K562 (cell line): ENCODE measurements around the gene SMIM41. TPM values are rescaled to one million over a fixed set of nuclear protein-coding genes. Genes with fewer than 3 reads are reported as not detected.

Experiments used
- CBX3 ChIP-seq, 2 experiments: IDR thresholded peaks; 1 replicate in 1 of 2; 2 replicates in 1 of 2; pipeline ENCODE4 v1.6.1; 2012; ENCODE audit warnings: inconsistent platforms in 2 of 2, low read length in 2 of 2, borderline replicate concordance in 1 of 2, control low read depth in 1 of 2
- CEBPG ChIP-seq, 3 experiments: fragments of 200-800 bp in 1 of 3; sonication (Bioruptor generic) in 1 of 3; sonication (generic) in 1 of 3; formaldehyde crosslinking in 1 of 3; IDR thresholded peaks in 2 of 3; conservative IDR thresholded peaks in 1 of 3; 2 replicates each; pipeline versions ENCODE4 v1.6.1 to v1.8.0; 2016 to 2022; ENCODE audit warnings: missing compliant biosample characterization in 2 of 3, missing genetic modification characterization in 2 of 3, mild to moderate bottlenecking in 1 of 3, missing genetic modification reagents in 1 of 3
- CTBP1 ChIP-seq: fragments of 450-650 bp; IDR thresholded peaks from 2 replicates; pipeline ENCODE4 v1.6.1; 2016; ENCODE audit warnings: borderline replicate concordance
- FIP1L1 ChIP-seq: fragments of 200-400 bp; formaldehyde crosslinking; IDR thresholded peaks from 2 replicates; pipeline ENCODE4 v1.6.1; 2018; ENCODE audit warnings: mild to moderate bottlenecking, low read depth, low read length; ENCODE audit not compliant: poor library complexity, severe bottlenecking
- GATAD2B ChIP-seq: fragments of 450-650 bp; IDR thresholded peaks from 2 replicates; pipeline ENCODE4 v1.6.1; 2017; ENCODE audit warnings: mild to moderate bottlenecking, borderline replicate concordance
- HLTF ChIP-seq: fragments of 450-650 bp; IDR thresholded peaks from 2 replicates; pipeline ENCODE4 v1.6.1; 2016
- HNRNPK ChIP-seq: fragments of 200-400 bp; formaldehyde crosslinking; IDR thresholded peaks from one replicate; pipeline ENCODE4 v1.6.1; 2018; ENCODE audit warnings: mild to moderate bottlenecking, low read depth, low read length; ENCODE audit not compliant: poor library complexity, severe bottlenecking
- IFI16 ChIP-seq: fragments of 250-450 bp; sonication (Bioruptor Pico); IDR thresholded peaks from 2 replicates; pipeline ENCODE4 v2.1.2; 2022; ENCODE audit warnings: mild to moderate bottlenecking, inconsistent platforms
- ILF3 ChIP-seq: fragments of 450-650 bp; IDR thresholded peaks from 2 replicates; pipeline ENCODE4 v1.6.1; 2018; ENCODE audit warnings: antibody characterized with exemption, mild to moderate bottlenecking, moderate library complexity, borderline replicate concordance
- KDM2B ChIP-seq: fragments of 250-450 bp; sonication (Bioruptor Pico); IDR thresholded peaks from 2 replicates; pipeline ENCODE4 v1.8.0; 2021; ENCODE audit warnings: mild to moderate bottlenecking, moderate library complexity
- MLX ChIP-seq, 2 experiments: fragments of 450-650 bp in 1 of 2; sonication (generic) in 1 of 2; formaldehyde crosslinking; conservative IDR thresholded peaks; 2 replicates each; pipeline versions ENCODE4 v1.4.0 to v1.8.1; 2020 to 2022; ENCODE audit warnings: mild to moderate bottlenecking in 1 of 2, missing genetic modification reagents in 1 of 2
- NCOA6 ChIP-seq: fragments of 450-650 bp; IDR thresholded peaks from 2 replicates; pipeline ENCODE4 v1.6.1; 2017; ENCODE audit warnings: mild to moderate bottlenecking
- NCOR1 ChIP-seq: fragments of 450-650 bp; IDR thresholded peaks from 2 replicates; pipeline ENCODE4 v1.6.1; 2016; ENCODE audit warnings: mild to moderate bottlenecking, moderate library complexity
- POLR2B ChIP-seq: fragments of 450-650 bp; IDR thresholded peaks from 2 replicates; pipeline ENCODE4 v1.6.1; 2018; ENCODE audit warnings: low read depth; ENCODE audit not compliant: partially characterized antibody
- PTBP1 ChIP-seq: fragments of 200-400 bp; formaldehyde crosslinking; IDR thresholded peaks from 2 replicates; pipeline ENCODE4 v1.6.1; 2017; ENCODE audit warnings: low read depth, low read length
- ZBTB43 ChIP-seq: sonication (generic); formaldehyde crosslinking; IDR thresholded peaks from 2 replicates; pipeline ENCODE4 v1.8.0; 2023; ENCODE audit warnings: mild to moderate bottlenecking, missing genetic modification reagents
- ZNF197 ChIP-seq: fragments of 200-800 bp; sonication (Bioruptor generic); IDR thresholded peaks from 2 replicates; pipeline ENCODE4 v1.6.1; 2016; ENCODE audit warnings: low read depth, missing genetic modification characterization, missing compliant biosample characterization
- ZNF280B ChIP-seq: fragments of 250-450 bp; sonication (Bioruptor Pico); IDR thresholded peaks from 2 replicates; pipeline ENCODE4 v1.5.1; 2021; ENCODE audit warnings: mild to moderate bottlenecking
- ZNF592 ChIP-seq: fragments of 450-650 bp; IDR thresholded peaks from 2 replicates; pipeline ENCODE4 v1.6.1; 2017; ENCODE audit warnings: antibody characterized with exemption, mild to moderate bottlenecking
- polyA plus RNA-seq, 8 experiments: library from polyadenylated mRNA; depleted of rRNA in 4 of 8; stranded (reverse) in 5 of 8; unstranded in 3 of 8; fragments of >200 nt; fragmentation: Nextera tagmentation in 2 of 8; fragmentation: Illumina TruSeq in 1 of 8; extraction: Ambion mirVana in 2 of 8; extraction: Trizol in 1 of 8; gene quantifications; 2 replicates each; pipeline versions ENCODE4 v1.2.1 to v1.2.3, GENCODE V29; 2011 to 2014; ENCODE audit warnings: inconsistent platforms in 1 of 8, missing spikeins in 1 of 8
- total RNA-seq, 7 experiments: library from RNA; depleted of rRNA in 6 of 7; stranded (reverse); fragments of >200 nt in 6 of 7; fragmentation: Illumina TruSeq in 2 of 7; extraction: Trizol in 2 of 7; gene quantifications; 2 replicates each; pipeline versions ENCODE4 v1.2.1 to v1.2.3, GENCODE V29; 2011 to 2021; ENCODE audit warnings: low replicate concordance in 1 of 7

Gene SMIM41
- total and polyA plus RNA-seq, 9 of the 15 experiments (the other 6 are each of a cell fraction or from before 2014, with no cell fraction given): not detected

GRCh38 chr12:52069327-52070184 lies 9.9 kb upstream of the SMIM41 start, which contains the start of gene ATG101 (continued):
- TF ChIP-seq MLX (CRISPR knock-in tag; conservative IDR thresholded peaks at IDR 0.05) (no peak), POLR2B (peak; percentile 70), KDM2B (CRISPR knock-in tag) (peak; percentile 48; the same call in 1 of the 2 replicates), CTBP1 (peak; percentile 68; the same call in 1 of the 2 replicates), PTBP1 (0 out of 2 replicates have a peak, but pooled peaks have one; percentile 46), ZNF592 (no peak), NCOR1 (no peak), FIP1L1 (peak; percentile 54), ZBTB43 (CRISPR knock-in tag) (0 out of 2 replicates have a peak, but pooled peaks have one; percentile 70), ZNF197 (CRISPR knock-in tag) (no peak), ZNF280B (CRISPR knock-in tag) (no peak), GATAD2B (no peak), ILF3 (no peak), CEBPG (CRISPR knock-in tag; IDR thresholded peaks at IDR 0.05) (no peak), CEBPG (tag; conservative IDR thresholded peaks at IDR 0.05 in 1 of 2, IDR thresholded peaks at IDR 0.05 in 1 of 2) (no peak), HNRNPK (no peak), IFI16 (CRISPR knock-in tag) (no peak), CBX3 (IDR thresholded peaks at IDR 0.05; ENCODE audit: borderline replicate concordance in 1 of 2, low read length in 2 of 2) (peak in 1 of 2 experiments; percentile 73; a peak in 1 of 3 replicates), NCOA6 (no peak), HLTF (0 out of 2 replicates have a peak, but pooled peaks have one; percentile 31)
